Stimulated activated CD4-positive, alpha-beta T cell treated with anti-CD3 and anti-CD28 coated beads, Interleukin-4, amount 100 ng/mL, for 1 hour (primary cell): ENCODE measurements around the gene TAF11L3.
"Not testable (repeated sequence)": the region's sequence is repeated elsewhere in the genome, so short reads cannot be mapped to it uniquely, and the experiment has no call there.

Experiments used
- DNase-seq: peaks from one replicate; pipeline ENCODE4 v3.0.0-alpha.2; 2020

The TAF11L3 gene

DNA sequence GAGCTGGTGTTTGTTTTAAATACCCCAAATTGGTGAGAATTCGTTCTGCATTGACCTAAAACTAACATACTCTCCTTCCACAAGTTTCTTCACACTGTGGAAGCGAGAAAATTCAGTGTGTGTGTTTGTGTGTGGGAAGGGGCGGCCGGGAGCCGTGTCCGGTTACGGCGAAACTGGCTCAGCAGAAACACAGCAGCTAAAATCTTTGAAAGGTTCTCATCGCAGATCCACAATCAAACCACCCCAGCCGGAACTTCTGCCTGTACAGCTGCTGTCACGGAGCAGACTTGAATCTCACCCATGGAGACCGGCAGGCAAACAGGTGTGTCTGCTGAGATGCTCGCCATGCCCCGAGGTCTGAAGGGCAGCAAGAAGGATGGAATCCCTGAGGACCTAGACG, at the start of gene TAF11L3:
Gene TAF11L3 (plus strand): TSS at position 301 of the 400 bp plus-strand sequence.
- DNase-seq: not testable (repeated sequence)

DNA sequence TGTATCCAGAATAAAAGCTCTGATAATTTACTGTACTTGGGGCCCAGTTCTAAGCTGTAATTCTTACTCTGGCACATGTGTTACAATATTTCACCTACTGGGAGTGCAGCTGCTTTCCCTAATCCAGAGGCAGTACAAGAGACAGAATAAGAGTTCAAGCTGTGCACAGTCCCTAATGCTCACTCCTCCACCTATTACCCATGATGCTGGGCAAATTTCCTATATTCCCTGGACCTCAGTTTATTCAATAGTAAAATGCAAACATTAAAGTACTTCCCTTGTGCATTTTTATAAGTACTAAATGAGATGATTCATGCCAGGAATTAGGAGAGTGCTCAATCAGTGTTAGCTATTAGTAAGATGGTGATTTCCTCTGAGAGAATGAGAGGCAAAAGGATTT, 48.1 kb upstream of the TAF11L3 start:
- no peak for DNase-seq

DNA sequence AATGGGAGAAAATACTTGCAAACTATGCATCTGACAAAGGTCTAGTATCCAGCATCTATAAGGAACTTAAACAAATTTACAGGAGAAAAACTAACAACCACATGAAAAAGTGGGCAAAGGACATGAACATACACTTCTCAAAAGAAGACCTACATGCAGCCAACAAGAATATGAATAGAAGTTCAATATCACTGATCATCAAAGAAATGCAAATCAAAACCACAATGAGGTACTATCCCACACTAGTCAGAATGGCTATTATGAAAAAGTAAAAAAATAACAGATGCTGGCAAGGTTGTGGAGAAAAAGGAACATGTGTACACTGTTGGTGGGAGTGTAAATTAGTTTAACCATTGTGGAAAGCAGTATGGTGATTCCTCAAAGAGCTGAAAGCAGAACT, 43.1 kb upstream of the TAF11L3 start:
- DNase-seq: not testable (repeated sequence)

- DNase-seq: no peak
Observed at GRCh38 chr5:17477043-17477442, 41.1 kb upstream of the TAF11L3 start.

DNA sequence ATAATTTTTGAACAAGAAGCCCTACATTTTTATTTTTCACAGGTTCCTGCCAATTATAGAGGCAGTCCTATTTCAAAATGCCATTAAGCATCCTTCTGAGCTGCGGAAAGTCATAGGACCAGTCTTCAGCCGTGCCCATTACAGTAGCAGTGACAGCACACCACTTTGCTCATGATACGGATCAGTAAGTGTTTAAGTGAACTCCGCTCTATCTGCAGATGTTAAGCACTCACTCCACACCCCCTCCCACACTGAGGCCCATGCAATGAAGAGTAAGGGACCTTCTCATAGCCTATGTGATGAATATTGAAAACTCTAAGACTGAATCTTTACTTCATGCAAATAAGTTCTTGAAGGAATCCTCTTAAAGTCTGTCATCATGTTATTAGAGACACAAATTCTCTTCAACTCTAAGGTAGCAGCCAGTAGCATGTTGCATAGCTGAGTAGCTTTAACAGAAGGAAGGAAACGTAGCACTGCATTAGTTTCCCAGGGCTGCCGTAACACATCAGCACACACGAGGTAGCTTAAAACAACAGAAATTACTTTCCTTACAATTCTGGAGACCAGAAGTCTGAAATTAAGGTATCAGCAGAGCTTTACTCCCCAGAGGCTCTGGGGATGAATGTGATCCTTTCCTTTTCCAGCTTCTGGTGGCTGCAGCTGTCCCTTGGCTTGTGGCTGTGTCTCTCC, 40.4 kb upstream of the TAF11L3 start:
- no peak for DNase-seq

DNA sequence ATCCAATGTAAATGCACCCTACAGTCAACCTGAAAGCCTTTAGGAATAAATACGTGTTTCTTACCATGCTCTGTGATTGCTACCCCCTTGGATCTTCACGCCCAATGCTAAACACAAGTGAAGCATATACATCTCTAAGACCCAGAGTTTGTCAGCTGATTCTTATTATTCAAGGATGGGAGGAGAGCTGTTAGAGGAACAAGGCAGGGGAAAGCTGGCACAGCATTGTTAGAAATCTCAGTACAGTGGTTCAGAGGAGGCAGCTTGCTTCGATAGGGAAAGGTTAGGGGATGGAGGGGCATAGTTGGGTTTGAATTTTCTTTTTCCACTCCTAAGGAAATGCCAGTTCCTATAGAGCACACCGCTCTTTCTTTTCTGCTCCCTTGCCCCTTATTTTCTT, 36.8 kb upstream of the TAF11L3 start:
- DNase-seq: no peak

- DNase-seq: no peak
Observed at GRCh38 chr5:17482790-17483189, 35.4 kb upstream of the TAF11L3 start.

DNA sequence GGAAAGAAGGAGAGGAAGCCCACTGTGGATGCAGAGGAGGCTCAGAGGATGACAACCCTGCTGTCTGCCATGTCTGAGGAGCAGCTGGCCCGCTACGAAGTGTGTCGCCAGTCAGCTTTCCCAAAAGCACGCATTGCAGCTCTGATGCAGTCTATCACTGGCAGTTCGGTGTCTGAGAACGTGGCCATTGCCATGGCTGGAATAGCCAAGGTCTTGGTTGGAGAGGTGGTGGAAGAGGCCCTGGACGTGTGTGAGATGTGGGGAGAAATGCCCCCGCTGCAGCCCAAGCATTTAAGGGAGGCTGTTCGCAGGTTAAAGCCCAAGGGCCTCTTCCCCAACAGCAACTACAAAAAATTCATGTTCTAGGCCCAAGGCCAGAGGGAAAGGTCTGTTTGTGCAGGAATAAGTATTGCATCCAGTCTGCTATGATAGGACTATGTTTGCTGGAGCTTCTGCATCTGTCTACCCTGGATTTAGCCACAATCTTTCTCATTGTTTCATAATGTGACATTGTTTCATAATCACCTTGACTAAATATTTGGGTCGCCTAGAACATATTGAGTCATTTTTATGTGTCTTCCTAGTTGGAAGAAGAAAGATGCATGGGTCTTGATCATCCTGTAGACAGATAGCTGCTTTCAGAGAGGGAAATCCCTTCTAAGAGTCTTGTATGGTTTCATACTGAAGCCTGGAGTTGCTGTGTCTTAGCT, 31.5 kb upstream of the TAF11L3 start:
- not testable (repeated sequence) for DNase-seq

- no peak for DNase-seq
Observed at GRCh38 chr5:17487174-17487512, 31.0 kb upstream of the TAF11L3 start.

GRCh38 chr5:17491257-17491656, 26.9 kb upstream of the TAF11L3 start:
- DNase-seq: not testable (repeated sequence)

GRCh38 chr5:17492770-17493169, 25.4 kb upstream of the TAF11L3 start:
- DNase-seq: no peak

GRCh38 chr5:17497446-17497845, 20.7 kb upstream of the TAF11L3 start:
- DNase-seq: no peak

GRCh38 chr5:17497931-17498330, 20.2 kb upstream of the TAF11L3 start, which contains the start of gene TAF11L2:
TSS of gene TAF11L2 (plus strand) at chr5:17498231.
- not testable (repeated sequence) for DNase-seq

DNA sequence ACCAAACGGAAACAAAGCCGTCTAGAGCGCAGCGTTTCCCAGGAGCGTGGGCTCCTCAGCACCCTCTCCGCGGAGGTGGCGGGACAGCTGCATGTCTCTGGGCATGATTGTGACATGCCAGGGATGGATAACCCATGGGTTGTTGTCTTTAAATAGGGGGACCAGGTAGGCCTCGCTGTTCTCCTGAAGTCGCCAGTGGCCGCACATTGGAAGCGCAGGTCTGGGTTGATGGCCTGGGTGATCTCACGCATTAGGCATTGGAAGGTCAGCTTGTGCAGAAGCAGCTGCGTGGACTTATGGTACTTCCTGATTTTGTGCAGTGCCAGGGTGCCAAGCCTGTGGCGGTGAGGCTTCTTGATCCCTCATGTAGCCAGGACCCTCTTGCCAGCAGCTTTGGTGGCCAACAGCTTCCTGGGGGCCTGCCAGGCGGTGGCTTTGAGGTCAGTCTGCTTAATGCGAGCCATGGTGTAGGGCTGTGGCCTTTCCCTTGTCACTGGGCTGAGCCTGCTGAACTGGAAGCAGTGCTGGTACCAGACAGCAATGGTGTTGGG, 6.3 kb upstream of the TAF11L3 start:
- DNase-seq: no peak

- DNase-seq: peak; percentile 8
Observed at GRCh38 chr5:17517526-17517925, 641 bp upstream of the TAF11L3 start.

DNA sequence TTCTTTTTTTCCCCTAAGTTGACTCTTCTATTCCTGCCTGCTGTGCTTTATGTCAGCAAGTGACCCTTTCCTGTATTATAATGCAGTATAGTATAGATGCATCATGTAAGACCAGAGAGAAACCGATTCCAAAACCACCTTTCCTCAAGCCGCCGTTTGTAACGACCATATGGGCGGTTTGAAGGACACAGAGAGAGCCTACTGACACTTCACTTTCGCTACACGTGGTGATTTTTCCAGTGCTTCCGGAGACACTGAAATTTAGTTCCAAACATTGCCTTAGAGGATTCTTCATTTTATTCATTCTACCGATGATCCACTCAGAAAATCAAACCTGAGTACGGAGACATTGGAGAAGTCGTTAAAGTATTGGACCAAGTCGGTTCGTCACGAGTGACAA, 1.3 kb downstream of the TAF11L3 start:
- DNase-seq: not testable (repeated sequence)

DNA sequence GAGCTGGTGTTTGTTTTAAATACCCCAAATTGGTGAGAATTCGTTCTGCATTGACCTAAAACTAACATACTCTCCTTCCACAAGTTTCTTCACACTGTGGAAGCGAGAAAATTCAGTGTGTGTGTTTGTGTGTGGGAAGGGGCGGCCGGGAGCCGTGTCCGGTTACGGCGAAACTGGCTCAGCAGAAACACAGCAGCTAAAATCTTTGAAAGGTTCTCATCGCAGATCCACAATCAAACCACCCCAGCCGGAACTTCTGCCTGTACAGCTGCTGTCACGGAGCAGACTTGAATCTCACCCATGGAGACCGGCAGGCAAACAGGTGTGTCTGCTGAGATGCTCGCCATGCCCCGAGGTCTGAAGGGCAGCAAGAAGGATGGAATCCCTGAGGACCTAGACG, 3.3 kb downstream of the TAF11L3 start, which contains the start of gene TAF11L4:
Gene TAF11L4 (plus strand): TSS at position 301 of the 400 bp plus-strand sequence.
- not testable (repeated sequence) for DNase-seq

GRCh38 chr5:17524935-17525334, 6.8 kb downstream of the TAF11L3 start, which contains the start of gene TAF11L5:
TSS of gene TAF11L5 (plus strand) at chr5:17525235.
- DNase-seq: not testable (repeated sequence)

- DNase-seq: not testable (repeated sequence)
Observed at GRCh38 chr5:17526504-17526903, 8.3 kb downstream of the TAF11L3 start.

GRCh38 chr5:17528369-17528768, 10.2 kb downstream of the TAF11L3 start, which contains the start of gene TAF11L6:
TSS of gene TAF11L6 (plus strand) at chr5:17528669.
- not testable (repeated sequence) for DNase-seq
